Large intestine (tissue), 12 donors: ENCODE measurements around the gene WDR91. TPM values are rescaled to one million over a fixed set of nuclear protein-coding genes. Genes with fewer than 3 reads are reported as not detected.

Experiments used
- DNase-seq, 2 donors: peaks; one replicate each; pipeline versions ENCODE4 v3.0.0 to v3.0.0-alpha.2; 2013
- H3K27ac ChIP-seq: one replicate; pipeline ENCODE4 v1.5.1; 2013; ENCODE audit warnings: low read length
- H3K27me3 ChIP-seq: 2 replicates; pipeline ENCODE4 v1.6.1; 2013; ENCODE audit warnings: low read length; ENCODE audit not compliant: control insufficient read depth, insufficient read depth
- H3K36me3 ChIP-seq: 2 replicates; pipeline ENCODE4 v1.6.1; 2013; ENCODE audit warnings: low read length; ENCODE audit not compliant: control insufficient read depth, insufficient read depth
- H3K4me1 ChIP-seq: one replicate; pipeline ENCODE4 v1.6.1; 2013; ENCODE audit warnings: low read length; ENCODE audit not compliant: control insufficient read depth, insufficient read depth
- H3K4me3 ChIP-seq: one replicate; pipeline ENCODE4 v1.5.1; 2013; ENCODE audit warnings: low read length
- H3K9me3 ChIP-seq: one replicate; pipeline ENCODE4 v1.6.1; 2013; ENCODE audit warnings: mild to moderate bottlenecking, low read depth, low read length, moderate library complexity; ENCODE audit not compliant: control insufficient read depth
- WGBS: methylation state at CpG from one replicate; pipeline ENCODE4 v1.1.5; 2013; ENCODE audit warnings: low lambda C conversion rate; ENCODE audit not compliant: insufficient coverage; 5-methylcytosine and 5-hydroxymethylcytosine counted together
- long read RNA-seq, 11 donors: transcript quantifications; one replicate each; lab custom pipeline, GENCODE V29; 2026
- polyA plus RNA-seq: library from polyadenylated mRNA; unstranded; fragments of 120-200 nt; gene quantifications from one replicate; pipeline ENCODE4 v1.2.1, GENCODE V29; 2013

WDR91 gene
- 5.7 TPM for polyA plus RNA-seq
- long read RNA-seq, donor 1, full-length matches to known transcripts, result 1 of 1 reads
- long read RNA-seq, donor 1, partial matches to known transcripts, result 0 of 1 reads
- long read RNA-seq, donor 1, other reads (novel, unspliced or antisense), result 0 of 1 reads
- long read RNA-seq, donor 2, partial matches to known transcripts, result 0 of 1 reads
- long read RNA-seq, donor 2, other reads (novel, unspliced or antisense), result 0 of 1 reads
- long read RNA-seq, donor 3, full-length matches to known transcripts, result 1 of 1 reads
- long read RNA-seq, donor 3, partial matches to known transcripts, result 0 of 1 reads
- long read RNA-seq, donor 3, other reads (novel, unspliced or antisense), result 0 of 1 reads
- long read RNA-seq, donor 4, result 0 reads
- long read RNA-seq, donor 5, result 0 reads
- long read RNA-seq, donor 6, result 0 reads
- long read RNA-seq, donor 7, full-length matches to known transcripts, result 1 of 1 reads
- long read RNA-seq, donor 7, partial matches to known transcripts, result 0 of 1 reads
- long read RNA-seq, donor 7, other reads (novel, unspliced or antisense), result 0 of 1 reads
- long read RNA-seq, donor 8, full-length matches to known transcripts, result 1 of 1 reads
- long read RNA-seq, donor 8, partial matches to known transcripts, result 0 of 1 reads
- long read RNA-seq, donor 8, other reads (novel, unspliced or antisense), result 0 of 1 reads
- long read RNA-seq, donor 9, full-length matches to known transcripts, result 1 of 1 reads
- long read RNA-seq, donor 9, partial matches to known transcripts, result 0 of 1 reads
- long read RNA-seq, donor 9, other reads (novel, unspliced or antisense), result 0 of 1 reads
- long read RNA-seq, donor 10, result 0 reads
- long read RNA-seq, donor 11, result 0 reads

GRCh38 chr7:135211179-135211945 lies at the start of gene WDR91:
WDR91 (minus strand) TSS chr7:135211526; CDS start chr7:135211502, 24 bp downstream.
- H3K27me3 ChIP-seq, result peaks cover 19% of the 10 kb centered on the region
- H3K27ac ChIP-seq, result peak within 1 kb of the TSS; percentile 68
- peak within 1 kb of the TSS; percentile 66 for H3K4me3 ChIP-seq
- H3K36me3 ChIP-seq, result peaks cover 2% of the 10 kb centered on the region
- DNase-seq, result peak; percentile 91 to 94
- no peaks in the 10 kb centered on the region for H3K9me3 ChIP-seq
- no CpG with 5 or more reads among the region's 82 CpGs for WGBS
- peaks cover 4% of the 10 kb centered on the region for H3K4me1 ChIP-seq

GRCh38 chr7:135260470-135260869 lies 49.1 kb upstream of the WDR91 start:
- Histone ChIP-seq H3K4me1 (no peaks in the 10 kb centered on the region), H3K27me3 (no peaks in the 10 kb centered on the region), H3K9me3 (no peaks in the 10 kb centered on the region), H3K4me3 (no peak overlapping the region), H3K36me3 (no peaks in the 10 kb centered on the region), H3K27ac (no peak overlapping the region)
- WGBS, result no CpG with 5 or more reads among the region's 2 CpGs
- DNase-seq, result no peak

GRCh38 chr7:135259702-135260101 lies 48.4 kb upstream of the WDR91 start:
- Histone ChIP-seq H3K27me3 (no peaks in the 10 kb centered on the region), H3K4me1 (no peaks in the 10 kb centered on the region), H3K9me3 (no peaks in the 10 kb centered on the region), H3K36me3 (no peaks in the 10 kb centered on the region), H3K4me3 (no peak overlapping the region), H3K27ac (no peak overlapping the region)
- no CpG with 5 or more reads among the region's 6 CpGs for WGBS
- DNase-seq, result no peak

GRCh38 chr7:135258585-135258984 lies 47.3 kb upstream of the WDR91 start:
- DNase-seq, result no peak
- Histone ChIP-seq H3K4me1 (no peaks in the 10 kb centered on the region), H3K9me3 (no peaks in the 10 kb centered on the region), H3K27ac (no peak overlapping the region), H3K27me3 (no peaks in the 10 kb centered on the region), H3K4me3 (no peak overlapping the region), H3K36me3 (no peaks in the 10 kb centered on the region)
- WGBS, result no CpG with 5 or more reads among the region's 3 CpGs

GRCh38 chr7:135257790-135258189 lies 46.5 kb upstream of the WDR91 start:
- H3K27me3 ChIP-seq, result no peaks in the 10 kb centered on the region
- DNase-seq, result no peak
- H3K4me1 ChIP-seq, result no peaks in the 10 kb centered on the region
- no peak overlapping the region for H3K4me3 ChIP-seq
- no peak overlapping the region for H3K27ac ChIP-seq
- H3K36me3 ChIP-seq, result no peaks in the 10 kb centered on the region
- no CpG with 5 or more reads among the region's 4 CpGs for WGBS
- H3K9me3 ChIP-seq, result no peaks in the 10 kb centered on the region

GRCh38 chr7:135253851-135254771 lies 42.8 kb upstream of the WDR91 start:
- no peaks in the 10 kb centered on the region for H3K36me3 ChIP-seq
- no peaks in the 10 kb centered on the region for H3K4me1 ChIP-seq
- H3K27me3 ChIP-seq, result no peaks in the 10 kb centered on the region
- no peak overlapping the region for H3K27ac ChIP-seq
- DNase-seq, result no peak
- WGBS, result no CpG with 5 or more reads among the region's 9 CpGs
- no peak overlapping the region for H3K4me3 ChIP-seq
- H3K9me3 ChIP-seq, result no peaks in the 10 kb centered on the region

GRCh38 chr7:135251496-135252391 lies 40.4 kb upstream of the WDR91 start:
- no peak for DNase-seq
- no CpG with 5 or more reads among the region's 4 CpGs for WGBS
- no peaks in the 10 kb centered on the region for H3K9me3 ChIP-seq

GRCh38 chr7:135248546-135248945 lies 37.2 kb upstream of the WDR91 start:
- H3K4me3 ChIP-seq, result no peak overlapping the region
- H3K4me1 ChIP-seq, result no peaks in the 10 kb centered on the region
- DNase-seq, result no peak
- H3K9me3 ChIP-seq, result peaks cover 6% of the 10 kb centered on the region
- no CpG with 5 or more reads among the region's 3 CpGs for WGBS
- no peaks in the 10 kb centered on the region for H3K36me3 ChIP-seq
- H3K27ac ChIP-seq, result no peak overlapping the region
- H3K27me3 ChIP-seq, result peaks cover 4% of the 10 kb centered on the region

More at GRCh38 chr7:135251496-135252391, 40.4 kb upstream of the WDR91 start:
- no peaks in the 10 kb centered on the region for H3K27me3 ChIP-seq
- H3K4me1 ChIP-seq, result no peaks in the 10 kb centered on the region
- no peak overlapping the region for H3K4me3 ChIP-seq
- H3K36me3 ChIP-seq, result no peaks in the 10 kb centered on the region
- no peak overlapping the region for H3K27ac ChIP-seq
